Endothelial cell of umbilical vein (primary cell): Measurements from ENCODE around the gene PCDHA5. TPM values are rescaled to one million over a fixed set of nuclear protein-coding genes. Genes with fewer than 3 reads are reported as not detected.

Experiments used
- BruUV-seq: library from RNA; stranded (reverse); fragments of 400-500 nt; replicated peaks from 2 replicates; lab custom pipeline; 2021; lab: Mats Ljungman, UMichigan
- CTCF ChIA-PET: fragments of 300-600, 350-600 bp; sonication (Branson Sonifier 250); formaldehyde crosslinking; loops from one replicate; lab custom pipeline; 2021; ENCODE audit warnings: antibody characterized with exemption, inconsistent platforms; lab: Charles Lee
- POLR2A ChIA-PET: fragments of 300-600, 350-600 bp; sonication (Branson Sonifier 250); formaldehyde crosslinking; loops from one replicate; lab custom pipeline; 2021; ENCODE audit warnings: antibody characterized with exemption, inconsistent platforms; lab: Charles Lee
- DNase-seq: peaks from one replicate; pipeline ENCODE4 v3.0.0-alpha.2; 2011; ENCODE audit warnings: low read depth, low spot score
- FAIRE-seq: peaks from 2 replicates; lab custom pipeline; 2011; peaks lifted over from hg19 to GRCh38; lab: Jason Lieb, UNC
- H2AFZ ChIP-seq: 2 replicates; pipeline ENCODE4 v1.6.0; 2012; ENCODE audit warnings: low read depth, low read length, control low read depth, inconsistent platforms
- H3K27ac ChIP-seq: 2 replicates; pipeline ENCODE4 v1.5.1; 2011; ENCODE audit warnings: low read depth, mild to moderate bottlenecking, control low read depth, low read length, moderate library complexity; ENCODE audit not compliant: insufficient read depth
- H3K27me3 ChIP-seq, 2 experiments: 2 replicates each; pipeline versions ENCODE4 v1.6.0 to v1.6.1; 2011; ENCODE audit warnings: low read length in 2 of 2, mixed read lengths in 1 of 2; ENCODE audit not compliant: control insufficient read depth in 2 of 2, insufficient read depth in 2 of 2
- H3K36me3 ChIP-seq, 2 experiments: 2 replicates in 1 of 2; 3 replicates in 1 of 2; pipeline ENCODE4 v1.5.1; 2011; ENCODE audit warnings: low read length in 2 of 2, mild to moderate bottlenecking in 1 of 2, moderate library complexity in 1 of 2; ENCODE audit not compliant: control insufficient read depth in 2 of 2, insufficient read depth in 2 of 2; ENCODE audit errors: extremely low read depth in 1 of 2
- H3K4me1 ChIP-seq: 3 replicates; pipeline ENCODE4 v1.5.1; 2011; ENCODE audit warnings: mild to moderate bottlenecking, low read length; ENCODE audit not compliant: control insufficient read depth, insufficient read depth; ENCODE audit errors: extremely low read depth
- H3K4me2 ChIP-seq: 2 replicates; pipeline ENCODE4 v1.6.1; 2011; ENCODE audit warnings: low read length, control low read depth, mixed read lengths; ENCODE audit not compliant: insufficient read depth
- H3K4me3 ChIP-seq, 3 experiments: fragments of 200-600 bp in 1 of 3; sonication (generic), shearing (Covaris generic) in 1 of 3; replicated peaks in 1 of 3; 2 replicates each; pipeline ENCODE4 v1.5.1; 2011 to 2016; ENCODE audit warnings: control low read depth in 3 of 3, low read length in 3 of 3, mild to moderate bottlenecking in 2 of 3, inconsistent platforms in 1 of 3, low read depth in 1 of 3, moderate library complexity in 1 of 3; ENCODE audit not compliant: insufficient read depth in 1 of 3
- H3K79me2 ChIP-seq: 2 replicates; pipeline ENCODE4 v1.6.0; 2012; ENCODE audit warnings: low read length, inconsistent platforms; ENCODE audit not compliant: control insufficient read depth, insufficient read depth
- H3K9ac ChIP-seq: replicated peaks from 2 replicates; pipeline ENCODE3; 2011; ENCODE audit warnings: low read length, control low read depth; ENCODE audit not compliant: insufficient read depth; ENCODE audit errors: extremely low read depth
- H3K9me1 ChIP-seq: replicated peaks from 3 replicates; pipeline ENCODE4 v1.6.0; 2011; ENCODE audit warnings: mild to moderate bottlenecking, low read length; ENCODE audit not compliant: control insufficient read depth, insufficient read depth; ENCODE audit errors: extremely low read depth
- H3K9me3 ChIP-seq: replicated peaks from 2 replicates; pipeline ENCODE4 v1.5.1; 2012; ENCODE audit warnings: low read length, inconsistent platforms; ENCODE audit not compliant: control insufficient read depth, insufficient read depth
- H4K20me1 ChIP-seq: replicated peaks from 2 replicates; pipeline ENCODE3; 2011; ENCODE audit warnings: mild to moderate bottlenecking, low read length; ENCODE audit not compliant: control insufficient read depth, insufficient read depth; ENCODE audit errors: extremely low read depth
- CTCF ChIP-seq, 2 donors: IDR thresholded peaks; 1 replicate in 1 of 2; 2 replicates in 1 of 2; pipeline ENCODE4 v1.5.1; 2011; ENCODE audit warnings: low read length in 2 of 2, mild to moderate bottlenecking in 2 of 2, moderate library complexity in 2 of 2, control low read depth in 1 of 2, inconsistent platforms in 1 of 2, low read depth in 1 of 2; ENCODE audit not compliant: insufficient read depth in 1 of 2; ENCODE audit errors: extremely low read depth in 1 of 2
- EZH2 ChIP-seq: IDR thresholded peaks from 2 replicates; pipeline ENCODE4 v1.6.1; 2012; ENCODE audit warnings: borderline replicate concordance, low read depth, mild to moderate bottlenecking, moderate library complexity, low read length, inconsistent platforms; ENCODE audit not compliant: severe bottlenecking
- FOS ChIP-seq: IDR thresholded peaks from 2 replicates; pipeline ENCODE4 v1.6.1; 2011; ENCODE audit warnings: mild to moderate bottlenecking, low read length, moderate library complexity, borderline replicate concordance; ENCODE audit not compliant: insufficient read depth
- GATA2 ChIP-seq: IDR thresholded peaks from 2 replicates; pipeline ENCODE4 v1.7.0; 2011; ENCODE audit warnings: low read depth, mild to moderate bottlenecking, moderate library complexity, mixed read lengths, low read length; ENCODE audit not compliant: insufficient read length, insufficient read depth
- JUN ChIP-seq: IDR thresholded peaks from 2 replicates; pipeline ENCODE4 v1.6.1; 2011; ENCODE audit warnings: borderline replicate concordance, low read depth; ENCODE audit not compliant: insufficient read length, insufficient read depth
- MAX ChIP-seq: IDR thresholded peaks from 2 replicates; pipeline ENCODE4 v1.6.1; 2011; ENCODE audit not compliant: insufficient read depth, insufficient read length
- MYC ChIP-seq: IDR thresholded peaks from one replicate; pipeline ENCODE4 v1.6.1; 2011; ENCODE audit warnings: mild to moderate bottlenecking, low read depth, low read length
- POLR2A ChIP-seq: IDR thresholded peaks from 2 replicates; pipeline ENCODE4 v1.6.1; 2012; ENCODE audit warnings: low read depth, mild to moderate bottlenecking, control low read depth, low read length
- POLR2AphosphoS5 ChIP-seq: IDR thresholded peaks from 2 replicates; pipeline ENCODE4 v1.6.1; 2012; ENCODE audit warnings: low read depth, mild to moderate bottlenecking, control low read depth, low read length, moderate library complexity; ENCODE audit not compliant: insufficient read depth
- dilution Hi-C: fragments of 300-500 bp; cut with MboI; formaldehyde crosslinking; loops from one replicate; pipeline ENCODE4 v1.15.0; 2019; ENCODE audit warnings: low sequenced_read_pairs; ENCODE audit not compliant: extremely low pct_ligation_motif_present
- intact Hi-C: fragments of 100-400 bp; cut with micrococcal nuclease; formaldehyde crosslinking; loops from one replicate; pipeline ENCODE4 v1.10.0; 2022
- polyA plus RNA-seq, 4 experiments: library from polyadenylated mRNA; depleted of rRNA in 3 of 4; stranded (reverse) in 3 of 4; unstranded in 1 of 4; fragments of >200 nt; gene quantifications; 2 replicates each; pipeline versions ENCODE4 v1.2.1 to v1.2.3, GENCODE V29; 2011 to 2012; ENCODE audit warnings: missing spikeins in 1 of 4
- total RNA-seq: library from RNA; stranded (reverse); gene quantifications from 2 replicates; pipeline ENCODE4 v1.2.3, GENCODE V29; 2021

The PCDHA5 gene
- total and polyA plus RNA-seq, 2 donors (not counting 3 experiments of a cell fraction or from before 2014, with no cell fraction given): not detected

DNA sequence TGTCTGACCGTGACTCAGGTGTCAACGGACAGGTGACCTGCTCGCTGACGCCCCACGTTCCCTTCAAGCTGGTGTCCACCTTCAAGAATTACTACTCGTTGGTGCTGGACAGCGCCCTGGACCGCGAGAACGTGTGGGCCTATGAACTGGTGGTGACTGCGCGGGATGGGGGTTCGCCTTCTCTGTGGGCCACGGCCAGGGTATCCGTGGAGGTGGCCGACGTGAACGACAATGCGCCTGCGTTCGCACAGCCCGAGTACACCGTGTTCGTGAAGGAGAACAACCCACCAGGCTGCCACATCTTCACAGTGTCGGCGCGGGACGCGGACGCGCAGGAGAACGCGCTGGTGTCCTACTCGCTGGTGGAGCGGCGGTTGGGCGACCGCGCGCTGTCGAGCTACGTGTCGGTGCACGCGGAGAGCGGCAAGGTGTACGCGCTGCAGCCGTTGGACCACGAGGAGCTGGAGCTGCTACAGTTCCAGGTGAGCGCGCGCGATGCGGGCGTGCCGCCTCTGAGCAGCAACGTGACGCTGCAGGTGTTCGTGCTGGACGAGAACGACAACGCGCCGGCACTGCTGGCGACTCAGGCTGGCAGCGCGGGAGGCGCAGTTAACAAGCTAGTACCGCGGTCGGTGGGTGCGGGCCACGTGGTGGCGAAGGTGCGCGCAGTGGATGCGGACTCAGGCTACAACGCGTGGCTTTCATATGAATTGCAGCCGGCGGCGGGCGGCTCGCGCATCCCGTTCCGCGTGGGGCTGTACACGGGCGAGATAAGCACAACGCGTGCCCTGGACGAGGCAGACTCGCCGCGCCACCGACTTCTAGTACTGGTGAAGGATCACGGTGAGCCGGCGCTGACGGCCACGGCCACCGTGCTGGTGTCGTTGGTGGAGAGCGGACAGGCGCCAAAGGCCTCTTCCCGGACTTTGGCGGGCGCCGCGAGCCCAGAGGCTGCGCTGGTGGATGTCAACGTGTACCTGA is 49.1 kb downstream of the PCDHA5 start:
- no peak overlapping the region for H3K9ac ChIP-seq
- no peak overlapping the region for H3K4me2 ChIP-seq
- H3K4me3 ChIP-seq: no peak overlapping the region
- H3K27ac ChIP-seq: no peak overlapping the region
- ChIA-PET CTCF (no interaction called here), POLR2A (no interaction called here)
- H2AFZ ChIP-seq: no peak overlapping the region
- H3K79me2 ChIP-seq: no peaks in the 10 kb centered on the region
- no peaks in the 10 kb centered on the region for H3K9me1 ChIP-seq
- dilution Hi-C loops (no loop called here), intact Hi-C loops (no loop called here)
- no peaks in the 10 kb centered on the region for H3K4me1 ChIP-seq
- TF ChIP-seq CTCF (IDR thresholded peaks at IDR 0.05; ENCODE audit: extremely low read depth in 1 of 2, insufficient read depth in 1 of 2, low read depth in 1 of 2, low read length in 2 of 2) (no peak), MYC (no peak), EZH2 (no peak), POLR2AphosphoS5 (no peak), FOS (no peak), GATA2 (no peak), MAX (no peak), POLR2A (no peak), JUN (no peak)
- DNase-seq (no peak), FAIRE-seq (no peak)
- H4K20me1 ChIP-seq: no peaks in the 10 kb centered on the region
- BruUV-seq: no TSS peak
- H3K27me3 ChIP-seq: no peaks in the 10 kb centered on the region
- no peaks in the 10 kb centered on the region for H3K9me3 ChIP-seq
- H3K36me3 ChIP-seq: no peaks in the 10 kb centered on the region

Other genes starting within 250 kb of the PCDHA5 start
- gene CD14, start 188.4 kb upstream of the PCDHA5 start, total RNA-seq: 0.33 TPM in 1 of 2 replicates, not detected in the other
- gene CD14, start 188.4 kb upstream of the PCDHA5 start, polyA plus RNA-seq: 3.7 and 5.1 TPM in 2 replicates
- gene TMCO6, start 182.2 kb upstream of the PCDHA5 start, total RNA-seq: 14.2 and 23.7 TPM in 2 replicates
- 22.0 and 23.2 TPM in 2 replicates for gene TMCO6, start 182.2 kb upstream of the PCDHA5 start, polyA plus RNA-seq
- 56.1 and 63.4 TPM in 2 replicates for gene NDUFA2, start 174.0 kb upstream of the PCDHA5 start, total RNA-seq
- gene NDUFA2, start 174.0 kb upstream of the PCDHA5 start, polyA plus RNA-seq: 130 and 131 TPM in 2 replicates
- 78.9 and 90.4 TPM in 2 replicates for gene IK, start 173.8 kb upstream of the PCDHA5 start, total RNA-seq
- gene IK, start 173.8 kb upstream of the PCDHA5 start, polyA plus RNA-seq: 43.4 and 64.0 TPM in 2 replicates
- 24.0 and 25.3 TPM in 2 replicates for gene WDR55, start 156.7 kb upstream of the PCDHA5 start, total RNA-seq
- gene WDR55, start 156.7 kb upstream of the PCDHA5 start, polyA plus RNA-seq: 17.5 and 17.8 TPM in 2 replicates
- gene DND1, start 148.0 kb upstream of the PCDHA5 start, total RNA-seq: 1.1 TPM in 2 replicates
- 1.2 and 1.4 TPM in 2 replicates for gene DND1, start 148.0 kb upstream of the PCDHA5 start, polyA plus RNA-seq
- gene HARS1, start 130.2 kb upstream of the PCDHA5 start, total RNA-seq: 104 and 105 TPM in 2 replicates
- gene HARS1, start 130.2 kb upstream of the PCDHA5 start, polyA plus RNA-seq: 56.0 and 65.2 TPM in 2 replicates
- 29.6 and 31.7 TPM in 2 replicates for gene HARS2, start 130.2 kb upstream of the PCDHA5 start, total RNA-seq
- 19.9 and 23.6 TPM in 2 replicates for gene HARS2, start 130.2 kb upstream of the PCDHA5 start, polyA plus RNA-seq
- gene ZMAT2, start 121.2 kb upstream of the PCDHA5 start, total RNA-seq: 49.0 and 49.4 TPM in 2 replicates
- 45.8 and 58.0 TPM in 2 replicates for gene ZMAT2, start 121.2 kb upstream of the PCDHA5 start, polyA plus RNA-seq
- not detected in 2 replicates for gene PCDHA1, start 35.5 kb upstream of the PCDHA5 start, total RNA-seq
- 0.03 and 0.04 TPM in 2 replicates for gene PCDHA1, start 35.5 kb upstream of the PCDHA5 start, polyA plus RNA-seq
- not detected in 2 replicates for gene PCDHA2, start 26.8 kb upstream of the PCDHA5 start, total RNA-seq
- gene PCDHA2, start 26.8 kb upstream of the PCDHA5 start, polyA plus RNA-seq: 0.02 TPM in 1 of 2 replicates, not detected in the other
- gene PCDHA3, start 20.6 kb upstream of the PCDHA5 start, total RNA-seq: 0.09 TPM in 1 of 2 replicates, not detected in the other
- gene PCDHA3, start 20.6 kb upstream of the PCDHA5 start, polyA plus RNA-seq: 0.07 and 0.08 TPM in 2 replicates
- gene PCDHA4, start 14.5 kb upstream of the PCDHA5 start, total RNA-seq: 0.04 and 0.14 TPM in 2 replicates
- gene PCDHA4, start 14.5 kb upstream of the PCDHA5 start, polyA plus RNA-seq: 0.14 and 0.26 TPM in 2 replicates
- 0.18 TPM in 1 of 2 replicates, not detected in the other for gene PCDHA6, start 6.3 kb downstream of the PCDHA5 start, total RNA-seq
- gene PCDHA6, start 6.3 kb downstream of the PCDHA5 start, polyA plus RNA-seq: 0.04 and 0.08 TPM in 2 replicates
- gene PCDHA7, start 12.7 kb downstream of the PCDHA5 start, total RNA-seq: 0.14 TPM in 1 of 2 replicates, not detected in the other
- 0.07 and 0.30 TPM in 2 replicates for gene PCDHA7, start 12.7 kb downstream of the PCDHA5 start, polyA plus RNA-seq
- not detected in 2 replicates for gene PCDHA8, start 19.6 kb downstream of the PCDHA5 start, total RNA-seq
- gene PCDHA8, start 19.6 kb downstream of the PCDHA5 start, polyA plus RNA-seq: not detected in 2 replicates
- gene PCDHA9, start 26.8 kb downstream of the PCDHA5 start, total RNA-seq: not detected in 2 replicates
- gene PCDHA9, start 26.8 kb downstream of the PCDHA5 start, polyA plus RNA-seq: 0.03 TPM in 1 of 2 replicates, not detected in the other
- gene PCDHA10, start 34.3 kb downstream of the PCDHA5 start, total RNA-seq: 0.07 and 0.18 TPM in 2 replicates
- gene PCDHA10, start 34.3 kb downstream of the PCDHA5 start, polyA plus RNA-seq: 0.11 and 0.13 TPM in 2 replicates
- gene PCDHA11, start 47.3 kb downstream of the PCDHA5 start, total RNA-seq: 0.12 TPM in 1 of 2 replicates, not detected in the other
- 0.03 TPM in 1 of 2 replicates, not detected in the other for gene PCDHA11, start 47.3 kb downstream of the PCDHA5 start, polyA plus RNA-seq
- gene PCDHA12, start 53.7 kb downstream of the PCDHA5 start, total RNA-seq: not detected in 2 replicates
- gene PCDHA12, start 53.7 kb downstream of the PCDHA5 start, polyA plus RNA-seq: 0.03 TPM in 1 of 2 replicates, not detected in the other
- gene PCDHA13, start 60.5 kb downstream of the PCDHA5 start, total RNA-seq: not detected in 2 replicates
- gene PCDHA13, start 60.5 kb downstream of the PCDHA5 start, polyA plus RNA-seq: not detected in 2 replicates
- not detected in 2 replicates for gene PCDHAC1, start 104.7 kb downstream of the PCDHA5 start, total RNA-seq
- gene PCDHAC1, start 104.7 kb downstream of the PCDHA5 start, polyA plus RNA-seq: not detected in 2 replicates
- 0.90 and 1.00 TPM in 2 replicates for gene PCDHAC2, start 144.9 kb downstream of the PCDHA5 start, total RNA-seq
- gene PCDHAC2, start 144.9 kb downstream of the PCDHA5 start, polyA plus RNA-seq: 0.97 and 1.2 TPM in 2 replicates
- gene PCDHB1, start 229.8 kb downstream of the PCDHA5 start, total RNA-seq: not detected in 2 replicates
- not detected in 2 replicates for gene PCDHB1, start 229.8 kb downstream of the PCDHA5 start, polyA plus RNA-seq